Breast epithelium (tissue), 3 donors: ENCODE data around the gene OSMR.

ENCODE experiments used
- POLR2A ChIP-seq: fragments of 450-650 bp; IDR thresholded peaks from one replicate; pipeline ENCODE4 v1.6.1; 2016; ENCODE audit warnings: antibody characterized with exemption, mild to moderate bottlenecking, moderate library complexity
- POLR2AphosphoS5 ChIP-seq, 3 donors: sonication (generic); formaldehyde crosslinking; IDR thresholded peaks; one replicate each; pipeline ENCODE4 v1.6.1; 2017; ENCODE audit warnings: antibody characterized with exemption in 3 of 3
- TF ChIP-seq, protein P1 (sequence below), 3 donors: fragments of 450-650 bp; IDR thresholded peaks; one replicate each; pipeline ENCODE4 v1.5.1; 2016 to 2017; ENCODE audit warnings: antibody characterized with exemption in 3 of 3, mild to moderate bottlenecking in 3 of 3, moderate library complexity in 3 of 3

DNA sequence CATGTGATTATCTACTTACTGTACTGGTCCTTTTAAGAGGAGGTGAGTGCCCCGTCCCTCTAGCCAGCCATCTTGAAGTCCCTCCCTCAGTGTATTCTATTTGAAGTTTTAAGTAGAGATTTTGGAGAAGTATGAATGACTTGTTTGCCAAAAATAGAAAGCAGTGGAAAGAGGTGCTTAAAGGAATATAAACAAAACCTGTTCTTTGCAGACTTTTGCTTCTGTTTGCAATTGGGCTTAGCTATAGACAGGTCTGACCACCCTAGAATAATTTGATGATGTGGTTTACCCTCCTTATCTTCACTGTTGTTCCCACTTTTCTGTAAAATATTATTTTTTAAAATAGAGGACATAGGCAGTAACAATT, 21.2 kb downstream of the OSMR start:
- TF ChIP-seq, protein P1, sequence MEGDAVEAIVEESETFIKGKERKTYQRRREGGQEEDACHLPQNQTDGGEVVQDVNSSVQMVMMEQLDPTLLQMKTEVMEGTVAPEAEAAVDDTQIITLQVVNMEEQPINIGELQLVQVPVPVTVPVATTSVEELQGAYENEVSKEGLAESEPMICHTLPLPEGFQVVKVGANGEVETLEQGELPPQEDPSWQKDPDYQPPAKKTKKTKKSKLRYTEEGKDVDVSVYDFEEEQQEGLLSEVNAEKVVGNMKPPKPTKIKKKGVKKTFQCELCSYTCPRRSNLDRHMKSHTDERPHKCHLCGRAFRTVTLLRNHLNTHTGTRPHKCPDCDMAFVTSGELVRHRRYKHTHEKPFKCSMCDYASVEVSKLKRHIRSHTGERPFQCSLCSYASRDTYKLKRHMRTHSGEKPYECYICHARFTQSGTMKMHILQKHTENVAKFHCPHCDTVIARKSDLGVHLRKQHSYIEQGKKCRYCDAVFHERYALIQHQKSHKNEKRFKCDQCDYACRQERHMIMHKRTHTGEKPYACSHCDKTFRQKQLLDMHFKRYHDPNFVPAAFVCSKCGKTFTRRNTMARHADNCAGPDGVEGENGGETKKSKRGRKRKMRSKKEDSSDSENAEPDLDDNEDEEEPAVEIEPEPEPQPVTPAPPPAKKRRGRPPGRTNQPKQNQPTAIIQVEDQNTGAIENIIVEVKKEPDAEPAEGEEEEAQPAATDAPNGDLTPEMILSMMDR (IDR thresholded peaks at IDR 0.05) = no peak
- TF ChIP-seq POLR2A = no peak
- TF ChIP-seq POLR2AphosphoS5 (IDR thresholded peaks at IDR 0.05) = no peak
